Glutamatergic neuron (in vitro differentiated cells): ENCODE results near the gene TCP10L. TPM values are rescaled to one million over a fixed set of nuclear protein-coding genes. Genes with fewer than 3 reads are reported as not detected.
"Not testable (repeated sequence)": the region's sequence is repeated elsewhere in the genome, so short reads cannot be mapped to it uniquely, and the experiment has no call there.

ENCODE experiments used
- DNase-seq: peaks from one replicate; pipeline ENCODE4 v3.0.0; 2022
- H3K27ac Mint-ChIP-seq: one replicate; pipeline ENCODE4 v1.8.0; 2020; ENCODE audit warnings: mild to moderate bottlenecking, mixed read lengths, inconsistent platforms; ENCODE audit not compliant: unreplicated experiment
- H3K27me3 Mint-ChIP-seq: one replicate; pipeline ENCODE4 v1.8.0; 2020; ENCODE audit warnings: mild to moderate bottlenecking, moderate library complexity, mixed read lengths, inconsistent platforms; ENCODE audit not compliant: unreplicated experiment
- H3K36me3 Mint-ChIP-seq: one replicate; pipeline ENCODE4 v1.8.0; 2020; ENCODE audit warnings: mild to moderate bottlenecking, mixed read lengths, inconsistent platforms; ENCODE audit not compliant: unreplicated experiment
- H3K4me1 Mint-ChIP-seq: one replicate; pipeline ENCODE4 v1.8.0; 2020; ENCODE audit warnings: mild to moderate bottlenecking, low read depth, mixed read lengths, inconsistent platforms; ENCODE audit not compliant: unreplicated experiment
- H3K4me3 Mint-ChIP-seq: one replicate; pipeline ENCODE4 v1.8.0; 2020; ENCODE audit warnings: mild to moderate bottlenecking, mixed read lengths, inconsistent platforms; ENCODE audit not compliant: unreplicated experiment
- H3K9me3 Mint-ChIP-seq: one replicate; pipeline ENCODE4 v1.8.0; 2020; ENCODE audit warnings: mild to moderate bottlenecking, moderate library complexity, mixed read lengths, inconsistent platforms; ENCODE audit not compliant: unreplicated experiment
- long read RNA-seq: library from polyadenylated mRNA; unstranded; transcript quantifications from one replicate; pipeline ENCODE4 v2.0.0, GENCODE V29; 2020; ENCODE audit not compliant: unreplicated experiment
- total RNA-seq: library from RNA; stranded (reverse); fragmentation: NEBNext Ultra II Directional; extraction: Animal tissue kit (Norgen Biotek cat#: 25700); gene quantifications from one replicate; pipeline ENCODE4 v1.2.1, GENCODE V29; 2021; ENCODE audit not compliant: unreplicated experiment
- TF ChIP-seq, protein P1 (sequence below): fragments of 200-600 bp; sonication (generic); IDR thresholded peaks from one replicate; pipeline ENCODE4 v1.5.0; 2021; ENCODE audit not compliant: partially characterized antibody, unreplicated experiment

Gene TCP10L, protein sequence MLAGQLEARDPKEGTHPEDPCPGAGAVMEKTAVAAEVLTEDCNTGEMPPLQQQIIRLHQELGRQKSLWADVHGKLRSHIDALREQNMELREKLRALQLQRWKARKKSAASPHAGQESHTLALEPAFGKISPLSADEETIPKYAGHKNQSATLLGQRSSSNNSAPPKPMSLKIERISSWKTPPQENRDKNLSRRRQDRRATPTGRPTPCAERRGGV
- total RNA-seq, result 31.0 TPM
- long read RNA-seq, partial matches to known transcripts, result 2 of 21 reads
- long read RNA-seq, other reads (novel, unspliced or antisense), result 19 of 21 reads

DNA sequence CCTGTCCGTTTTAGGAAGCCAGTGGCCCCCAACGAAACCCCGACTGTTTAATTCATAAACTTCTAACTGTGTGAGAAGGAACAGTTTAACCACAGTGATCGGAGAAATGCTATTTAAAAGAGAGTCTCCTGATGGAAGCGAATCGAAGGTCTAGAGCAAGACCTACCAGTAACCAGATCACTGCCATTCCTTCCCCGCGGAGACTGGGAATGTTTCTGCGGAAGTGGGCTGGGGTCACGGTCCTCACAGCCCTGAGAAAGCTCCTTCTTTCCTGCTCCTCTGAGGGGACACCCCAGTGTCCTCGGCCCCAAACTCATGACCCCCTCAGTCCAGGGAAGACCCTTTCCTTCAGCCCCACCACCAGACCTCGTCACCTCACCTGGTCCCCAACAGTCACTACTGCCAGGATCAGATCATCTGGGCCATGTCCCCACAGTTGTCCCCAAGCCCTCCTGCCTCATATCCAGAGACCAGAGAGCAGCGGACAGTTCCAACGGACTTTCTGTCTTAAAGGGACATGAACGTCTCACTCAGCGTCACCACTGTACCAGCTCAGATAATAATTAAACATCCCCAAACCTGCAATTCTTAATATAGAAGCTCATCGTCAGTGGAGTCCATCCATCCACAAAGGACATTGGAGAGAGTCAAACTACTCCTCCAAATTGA is at the start of gene TCP10L:
Gene TCP10L (minus strand): TSS at position 482 of the 669 bp plus-strand sequence. CDS start 1,219 bp downstream, outside the sequence.
- no peak within 1 kb of the TSS for H3K27ac Mint-ChIP-seq
- peaks cover 4% of the 10 kb centered on the region for H3K9me3 Mint-ChIP-seq
- H3K4me1 Mint-ChIP-seq, result peaks cover 5% of the 10 kb centered on the region
- TF ChIP-seq, protein P1, sequence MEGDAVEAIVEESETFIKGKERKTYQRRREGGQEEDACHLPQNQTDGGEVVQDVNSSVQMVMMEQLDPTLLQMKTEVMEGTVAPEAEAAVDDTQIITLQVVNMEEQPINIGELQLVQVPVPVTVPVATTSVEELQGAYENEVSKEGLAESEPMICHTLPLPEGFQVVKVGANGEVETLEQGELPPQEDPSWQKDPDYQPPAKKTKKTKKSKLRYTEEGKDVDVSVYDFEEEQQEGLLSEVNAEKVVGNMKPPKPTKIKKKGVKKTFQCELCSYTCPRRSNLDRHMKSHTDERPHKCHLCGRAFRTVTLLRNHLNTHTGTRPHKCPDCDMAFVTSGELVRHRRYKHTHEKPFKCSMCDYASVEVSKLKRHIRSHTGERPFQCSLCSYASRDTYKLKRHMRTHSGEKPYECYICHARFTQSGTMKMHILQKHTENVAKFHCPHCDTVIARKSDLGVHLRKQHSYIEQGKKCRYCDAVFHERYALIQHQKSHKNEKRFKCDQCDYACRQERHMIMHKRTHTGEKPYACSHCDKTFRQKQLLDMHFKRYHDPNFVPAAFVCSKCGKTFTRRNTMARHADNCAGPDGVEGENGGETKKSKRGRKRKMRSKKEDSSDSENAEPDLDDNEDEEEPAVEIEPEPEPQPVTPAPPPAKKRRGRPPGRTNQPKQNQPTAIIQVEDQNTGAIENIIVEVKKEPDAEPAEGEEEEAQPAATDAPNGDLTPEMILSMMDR, result no peak
- DNase-seq, result no peak
- peaks cover 3% of the 10 kb centered on the region for H3K27me3 Mint-ChIP-seq
- H3K36me3 Mint-ChIP-seq, result no peaks in the 10 kb centered on the region
- H3K4me3 Mint-ChIP-seq, result no peak within 1 kb of the TSS

- no peak for DNase-seq
- Mint-ChIP-seq H3K27me3 (peaks cover under 1% of the 10 kb centered on the region), H3K9me3 (no peaks in the 10 kb centered on the region), H3K4me1 (peaks cover under 1% of the 10 kb centered on the region), H3K36me3 (no peaks in the 10 kb centered on the region), H3K4me3 (no peak overlapping the region), H3K27ac (no peak overlapping the region)
- TF ChIP-seq, protein P1, result no peak
These were observed 41.4 kb upstream of the TCP10L start for GRCh38 chr21:32626621-32627196.

DNA sequence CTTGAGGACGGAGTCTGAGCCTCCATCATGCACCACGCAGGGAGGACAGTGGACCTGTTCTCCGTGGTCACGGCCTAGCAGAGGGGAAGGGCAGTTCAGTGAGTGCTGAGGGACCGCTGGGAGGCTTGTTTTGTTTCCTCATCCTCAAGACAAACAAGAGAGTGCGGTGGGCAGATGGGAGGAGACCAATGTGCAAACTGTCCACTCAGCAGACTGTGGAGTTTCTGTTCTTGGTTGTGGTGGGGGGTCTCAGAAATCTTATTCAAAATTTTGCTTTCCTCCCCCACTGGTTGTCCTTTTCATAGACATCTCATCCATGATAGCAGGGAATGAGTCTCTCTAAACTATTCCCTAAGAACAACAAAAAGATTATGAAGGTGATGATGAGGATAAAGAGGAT is 32.9 kb upstream of the TCP10L start:
- H3K9me3 Mint-ChIP-seq, H3K27ac Mint-ChIP-seq, H3K4me1 Mint-ChIP-seq, DNase-seq, H3K27me3 Mint-ChIP-seq, H3K36me3 Mint-ChIP-seq, H3K4me3 Mint-ChIP-seq: not testable (repeated sequence)

GRCh38 chr21:32613436-32614043 is 28.2 kb upstream of the TCP10L start:
- Mint-ChIP-seq H3K36me3 (no peaks in the 10 kb centered on the region), H3K9me3 (peaks cover 4% of the 10 kb centered on the region), H3K27me3 (peaks cover 7% of the 10 kb centered on the region), H3K4me3 (peak overlapping the region; percentile 96), H3K4me1 (no peaks in the 10 kb centered on the region), H3K27ac (no peak overlapping the region)
- TF ChIP-seq, protein P1, result no peak
- DNase-seq, result no peak

DNA sequence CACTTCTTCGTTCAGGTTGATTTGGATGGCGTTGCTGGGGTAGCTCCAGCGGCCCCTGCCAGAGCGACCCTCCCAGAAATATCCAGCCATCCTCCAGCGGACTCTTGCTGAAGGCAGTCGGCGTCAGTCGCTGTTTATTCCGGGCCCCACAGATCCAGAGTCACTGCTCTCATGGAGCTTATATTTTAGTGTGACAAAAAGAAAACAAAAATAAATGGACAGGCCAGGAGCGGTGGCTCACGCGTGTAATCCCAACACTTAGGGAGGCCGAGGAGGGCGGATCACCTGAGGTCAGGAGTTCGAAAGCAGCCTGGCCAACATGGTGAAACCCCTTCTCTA is 27.6 kb upstream of the TCP10L start:
- no peak for DNase-seq
- H3K27me3 Mint-ChIP-seq, result peaks cover 7% of the 10 kb centered on the region
- peak overlapping the region; percentile 96 for H3K4me3 Mint-ChIP-seq
- TF ChIP-seq, protein P1, result no peak
- no peaks in the 10 kb centered on the region for H3K4me1 Mint-ChIP-seq
- peaks cover 4% of the 10 kb centered on the region for H3K9me3 Mint-ChIP-seq
- H3K36me3 Mint-ChIP-seq, result no peaks in the 10 kb centered on the region
- H3K27ac Mint-ChIP-seq, result peak overlapping the region; percentile 64
